Measurements from ENCODE around the gene TGFB2.

GRCh38 chr1:218474128-218474527, 129.0 kb downstream of the TGFB2 start:
- TF ChIP-seq CTCF (conservative IDR thresholded peaks at IDR 0.05; ENCODE audit: low read depth in 2 of 2) (no peak), POLR2AphosphoS5 (IDR thresholded peaks at IDR 0.05; ENCODE audit: low read depth) (no peak), EZH2phosphoT487 (IDR thresholded peaks at IDR 0.05; ENCODE audit: unreplicated experiment) (no peak)

Data from GM23338 (cell line).